NCI-H2029 treated with DMSO at 0.1 percent for 48 hours (cell line): ENCODE data around the gene CHTF18.
"Not testable (repeated sequence)": the region's sequence is repeated elsewhere in the genome, so short reads cannot be mapped to it uniquely, and the experiment has no call there.

Experiments used
- DNase-seq: peaks from one replicate; lab custom pipeline; 2025; lab: John Stamatoyannopoulos, UW

CHTF18 gene

GRCh38 chr16:788399-789126 lies at the start of gene CHTF18:
Gene CHTF18 (plus strand): TSS chr16:788620. CDS start chr16:788685, 65 bp downstream.
- DNase-seq, result peak; percentile 37

GRCh38 chr16:739560-740458 lies 48.6 kb upstream of the CHTF18 start:
- no peak for DNase-seq

- no peak for DNase-seq
These were observed 48.0 kb upstream of the CHTF18 start for GRCh38 chr16:740459-740763.

DNA sequence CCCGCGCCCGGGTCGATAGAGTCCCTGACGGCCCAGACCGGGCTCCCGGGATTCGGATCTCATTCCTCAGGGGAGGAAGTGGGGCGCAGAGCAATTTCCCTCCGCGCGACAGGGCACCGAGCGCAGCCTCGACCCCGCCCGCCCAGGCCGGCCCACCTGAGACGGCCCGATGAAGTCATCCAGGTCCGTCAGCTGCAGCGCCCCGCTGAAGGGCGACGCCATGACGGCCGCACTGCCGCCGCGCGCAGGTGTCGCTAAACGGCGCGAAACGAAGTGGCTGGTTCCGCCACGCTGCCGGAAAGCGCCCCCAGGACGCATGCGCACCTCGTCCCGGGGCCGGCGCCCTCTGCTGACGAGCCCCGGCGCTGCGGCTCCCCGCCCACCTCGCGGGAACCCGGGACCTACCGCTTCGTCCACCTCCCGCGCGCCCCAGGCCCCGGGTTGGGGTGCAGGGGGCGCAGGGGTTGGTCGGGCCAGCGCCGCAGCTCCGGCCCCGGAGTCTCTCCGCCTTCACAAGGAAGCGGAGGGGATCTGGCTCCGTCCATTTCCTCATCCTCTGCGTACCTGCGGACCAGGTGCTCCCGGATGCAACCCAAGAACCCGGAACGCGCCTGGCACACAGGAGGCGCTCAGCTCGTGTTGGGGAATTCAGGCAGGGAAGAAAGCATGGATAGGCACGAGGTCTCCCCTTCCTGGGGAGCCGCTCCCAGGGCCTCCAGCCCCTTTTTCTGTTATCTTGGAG lies 47.5 kb upstream of the CHTF18 start, which contains the start of gene CIAO3:
Gene CIAO3, minus strand, starts transcription at position 234 of the 742 bp plus-strand sequence. Its CDS starts 12 bp downstream, at position 222.
- peak; percentile 24 for DNase-seq

DNA sequence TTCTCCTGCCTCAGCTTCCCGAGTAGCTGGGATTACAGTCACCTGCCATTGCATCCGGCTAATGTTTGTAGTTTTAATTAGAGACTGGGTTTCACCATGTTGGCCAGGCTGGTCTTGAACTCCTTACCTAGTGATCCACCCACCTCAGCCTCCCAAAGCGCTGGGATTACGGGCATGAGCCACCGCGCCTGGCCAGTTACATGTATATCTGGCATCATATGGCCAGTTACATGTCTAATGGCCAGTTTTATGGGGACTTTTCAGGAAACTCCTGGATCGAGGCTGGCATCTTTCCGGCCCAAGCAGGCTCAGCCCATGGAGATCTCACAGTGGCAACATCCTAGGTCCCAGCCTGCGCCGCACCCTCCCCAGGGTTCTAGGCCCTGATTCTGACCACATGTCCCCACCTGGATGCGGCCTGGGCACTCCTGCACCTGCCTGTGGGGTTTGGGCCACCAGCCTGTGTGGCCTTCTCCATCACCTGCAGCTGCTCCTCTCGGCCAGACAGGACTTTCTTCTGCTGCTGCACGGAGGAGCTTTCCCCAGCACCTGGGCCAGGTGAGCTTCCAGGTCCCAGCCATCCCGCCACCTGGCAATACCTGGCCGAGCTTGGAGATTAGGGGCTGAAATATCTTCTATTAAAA lies 46.3 kb upstream of the CHTF18 start:
- DNase-seq, result no peak

- not testable (repeated sequence) for DNase-seq
These were observed 45.5 kb upstream of the CHTF18 start for GRCh38 chr16:742894-743293.

- no peak for DNase-seq
These were observed 44.5 kb upstream of the CHTF18 start for GRCh38 chr16:743794-744500.

DNA sequence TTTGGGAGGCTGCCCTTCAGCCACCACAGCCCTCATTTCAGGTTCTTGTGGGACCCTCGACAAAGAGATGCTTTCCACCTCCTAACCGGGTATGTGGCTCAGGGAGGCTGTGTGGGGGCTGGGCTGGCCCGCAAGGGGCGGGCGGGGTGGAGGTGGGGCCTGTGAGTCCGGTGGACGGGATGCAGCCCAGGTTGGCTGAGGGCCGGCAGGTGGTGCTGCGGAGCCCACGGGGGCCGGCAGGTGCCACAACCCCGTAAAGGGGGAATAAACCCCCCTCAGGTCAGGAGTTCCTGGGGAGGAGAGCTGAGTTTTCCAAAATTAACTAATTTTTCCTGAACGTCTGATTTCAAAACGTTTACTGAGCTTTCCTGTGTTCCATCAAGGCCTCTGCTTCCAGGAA lies 42.7 kb upstream of the CHTF18 start:
- DNase-seq, result no peak

DNA sequence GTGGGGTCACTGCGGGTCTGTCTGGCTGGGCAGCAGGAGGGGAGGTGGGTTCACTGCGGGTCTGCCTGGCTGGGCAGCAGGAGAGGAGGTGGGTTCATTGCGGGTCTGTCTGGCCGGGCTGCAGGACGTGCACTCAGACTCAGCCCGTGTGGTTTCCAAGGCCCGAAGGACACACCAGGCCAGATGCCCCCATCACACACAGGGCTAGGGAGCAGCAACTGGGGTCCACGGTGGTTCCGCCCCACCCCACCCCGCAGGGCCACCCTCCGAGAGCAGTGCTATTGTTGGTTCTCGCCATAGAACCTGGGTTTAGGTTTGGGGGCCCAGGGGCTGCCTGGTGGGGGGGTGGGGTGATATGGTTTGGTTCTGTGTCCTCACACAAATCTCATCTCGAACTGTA lies 41.8 kb upstream of the CHTF18 start:
- no peak for DNase-seq

DNA sequence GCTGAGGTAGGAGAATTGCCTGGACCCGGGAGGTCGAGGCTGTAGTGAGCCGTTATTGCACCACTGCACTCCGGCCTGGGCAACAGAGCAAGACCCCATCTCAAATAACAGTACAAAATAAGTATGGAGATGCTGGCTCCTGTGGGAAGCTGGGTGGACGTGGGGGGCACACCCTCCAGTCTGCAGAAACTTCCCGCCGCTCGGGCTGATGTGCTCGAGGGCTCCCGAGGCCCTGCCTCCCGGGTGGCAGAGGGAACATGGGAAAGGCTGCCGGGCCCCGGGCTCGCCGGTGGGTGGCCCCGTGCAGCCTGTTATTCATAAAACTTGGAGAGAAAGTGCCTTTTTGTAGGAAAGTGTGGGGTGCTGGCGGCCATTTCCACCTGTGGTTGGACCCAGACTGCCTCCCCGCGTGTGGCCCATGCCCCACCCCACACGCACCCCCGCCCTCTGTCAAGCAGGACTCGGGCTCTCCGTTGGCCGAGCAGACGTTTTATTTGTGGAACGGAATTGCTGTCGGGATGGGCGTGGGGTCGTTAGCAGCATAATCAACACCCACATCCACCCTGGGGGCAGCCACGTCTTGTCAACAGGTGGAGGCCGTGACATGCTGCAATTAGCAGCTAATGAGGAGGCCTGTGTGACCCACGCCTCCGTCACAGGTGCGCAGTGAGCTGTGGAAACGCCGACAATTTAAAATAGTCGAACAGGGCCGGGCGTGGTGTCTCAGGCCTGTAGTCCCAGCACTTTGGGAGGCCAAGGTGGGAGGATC lies 40.3 kb upstream of the CHTF18 start:
- no peak for DNase-seq

GRCh38 chr16:749010-749409 lies 39.4 kb upstream of the CHTF18 start:
- no peak for DNase-seq

DNA sequence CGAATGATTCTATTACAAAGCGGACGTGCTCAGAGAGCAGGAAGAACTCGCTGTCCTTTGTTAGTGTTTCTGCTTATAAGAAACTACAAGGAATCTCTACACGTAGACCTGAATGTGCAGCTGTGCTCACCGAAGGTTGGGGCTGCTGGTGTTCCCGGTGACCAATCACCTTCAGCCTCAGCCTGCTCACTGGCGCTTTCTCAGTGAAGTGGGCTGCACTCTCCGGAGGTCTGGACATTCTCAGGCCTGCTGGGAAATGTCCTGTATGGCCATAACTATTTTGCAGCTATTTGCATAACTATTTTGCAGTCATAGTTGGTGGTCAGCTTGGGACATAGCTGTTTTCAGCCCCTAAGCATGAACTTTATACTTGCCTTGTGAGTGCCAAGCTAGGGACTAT lies 37.9 kb upstream of the CHTF18 start:
- no peak for DNase-seq

GRCh38 chr16:751152-752006 lies 37.0 kb upstream of the CHTF18 start:
- no peak for DNase-seq

DNA sequence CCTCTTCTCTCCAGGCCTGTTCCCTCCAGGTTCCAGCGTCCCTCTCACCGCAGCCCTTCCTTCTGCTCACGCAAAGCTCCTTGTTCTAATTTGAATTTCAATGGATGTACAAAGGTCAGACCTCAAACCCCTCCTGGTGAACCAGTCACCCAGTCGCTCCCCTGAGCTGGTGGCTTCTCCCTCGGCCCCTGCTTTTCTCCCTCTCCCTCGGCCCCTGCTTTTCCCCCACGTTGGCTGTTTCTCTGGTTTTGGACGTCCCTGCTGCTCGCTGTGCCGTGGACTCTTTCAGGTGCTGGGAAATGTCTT lies 36.5 kb upstream of the CHTF18 start:
- no peak for DNase-seq

- not testable (repeated sequence) for DNase-seq
These were observed 34.3 kb upstream of the CHTF18 start for GRCh38 chr16:754121-754607.

- no peak for DNase-seq
These were observed 33.8 kb upstream of the CHTF18 start for GRCh38 chr16:754656-755055.

GRCh38 chr16:756428-756827 lies 32.0 kb upstream of the CHTF18 start:
- no peak for DNase-seq

- no peak for DNase-seq
These were observed 29.1 kb upstream of the CHTF18 start for GRCh38 chr16:759110-759910.

- no peak for DNase-seq
These were observed 28.4 kb upstream of the CHTF18 start for GRCh38 chr16:760065-760464.
